Panc1 (cell line): ENCODE results near the gene GMDS. TPM values are rescaled to one million over a fixed set of nuclear protein-coding genes. Genes with fewer than 3 reads are reported as not detected.

Experiments used
- ATAC-seq: fragments of 200-7000 bp; cut with Tn5 transposase; 2 replicates; pipeline ENCODE4 v1.9.1; 2020; ENCODE audit warnings: mild to moderate bottlenecking, moderate library complexity
- BruUV-seq: library from RNA; stranded (reverse); fragments of 400-500 nt; replicated peaks from 2 replicates; lab custom pipeline; 2021; lab: Mats Ljungman, UMichigan
- CTCF ChIA-PET: fragments of 300-600 bp; sonication (Branson Sonifier 250); formaldehyde crosslinking; loops from one replicate; lab custom pipeline; 2022; ENCODE audit warnings: antibody characterized with exemption; lab: Charles Lee
- POLR2A ChIA-PET: fragments of 300-600 bp; sonication (Branson Sonifier 250); formaldehyde crosslinking; loops from one replicate; lab custom pipeline; 2022; ENCODE audit warnings: antibody characterized with exemption; lab: Charles Lee
- DNase-seq: peaks from one replicate; pipeline ENCODE4 v3.0.0-alpha.2; 2010; ENCODE audit warnings: low read depth, low spot score
- H3K27ac ChIP-seq: 2 replicates; pipeline ENCODE4 v1.5.1; 2011; ENCODE audit warnings: mild to moderate bottlenecking, low read length, inconsistent platforms
- H3K27me3 ChIP-seq: fragments of 200-500 bp; sonication (Bioruptor generic); 2 replicates; pipeline ENCODE4 v1.6.0; 2014; ENCODE audit warnings: low read length, inconsistent platforms; ENCODE audit not compliant: control insufficient read depth, insufficient read depth
- H3K36me3 ChIP-seq: fragments of 200-500 bp; sonication (Bioruptor generic); 2 replicates; pipeline ENCODE4 v1.5.1; 2014; ENCODE audit warnings: inconsistent platforms, mild to moderate bottlenecking, low read length, moderate library complexity; ENCODE audit not compliant: control insufficient read depth, insufficient read depth
- H3K4me1 ChIP-seq: 2 replicates; pipeline ENCODE4 v1.5.1; 2011; ENCODE audit warnings: inconsistent platforms, mild to moderate bottlenecking, low read length, moderate library complexity; ENCODE audit not compliant: control insufficient read depth, insufficient read depth
- H3K4me3 ChIP-seq, 2 experiments: 2 replicates each; pipeline ENCODE4 v1.5.1; 2011 to 2012; ENCODE audit warnings: low read depth in 2 of 2, low read length in 2 of 2, mild to moderate bottlenecking in 2 of 2, inconsistent platforms in 1 of 2, moderate library complexity in 1 of 2
- H3K9me3 ChIP-seq: fragments of 200-500 bp; sonication (Bioruptor generic); 2 replicates; pipeline ENCODE4 v1.5.1; 2014; ENCODE audit warnings: low read depth, mild to moderate bottlenecking, inconsistent platforms, low read length, moderate library complexity; ENCODE audit not compliant: control insufficient read depth, insufficient read depth
- POLR2AphosphoS5 ChIP-seq: IDR thresholded peaks from 2 replicates; pipeline ENCODE4 v1.6.1; 2012; ENCODE audit warnings: mild to moderate bottlenecking, low read depth, low read length, moderate library complexity
- SIN3A ChIP-seq: IDR thresholded peaks from 2 replicates; pipeline ENCODE4 v1.6.1; 2012; ENCODE audit warnings: low read depth, mild to moderate bottlenecking, low read length, moderate library complexity, borderline replicate concordance; ENCODE audit not compliant: insufficient read depth
- TCF7L2 ChIP-seq: IDR thresholded peaks from 2 replicates; pipeline ENCODE4 v1.6.1; 2011; ENCODE audit warnings: mild to moderate bottlenecking, low read depth, low read length, inconsistent platforms
- in situ Hi-C: cut with HindIII; loops from 2 replicates; pipeline ENCODE4 v1.10.0; 2016; ENCODE audit warnings: low sequenced_read_pairs, low pct_unique_long_range_greater_than_20kb
- intact Hi-C: fragments of 100-400 bp; cut with micrococcal nuclease; formaldehyde crosslinking; loops from one replicate; pipeline ENCODE4 v1.10.0; 2022; ENCODE audit not compliant: unreplicated experiment
- total RNA-seq: library from RNA; stranded (reverse); gene quantifications from one replicate; pipeline ENCODE4 v1.2.1, GENCODE V29; 2021; ENCODE audit not compliant: unreplicated experiment
- TF ChIP-seq, protein P1 (sequence below): fragments of 450-650 bp; IDR thresholded peaks from 2 replicates; pipeline ENCODE4 v1.5.1; 2017; ENCODE audit warnings: mild to moderate bottlenecking
- TF ChIP-seq, protein P2 (sequence below), 2 experiments: IDR thresholded peaks; 2 replicates each; pipeline ENCODE4 v1.6.1; 2011 to 2012; ENCODE audit warnings: low read depth in 2 of 2, control low read depth in 1 of 2, low read length in 1 of 2, mild to moderate bottlenecking in 1 of 2, moderate library complexity in 1 of 2; ENCODE audit not compliant: insufficient read depth in 1 of 2

GMDS gene
- total RNA-seq, 1 experiment from 2014 or later: 9.8 TPM

DNA sequence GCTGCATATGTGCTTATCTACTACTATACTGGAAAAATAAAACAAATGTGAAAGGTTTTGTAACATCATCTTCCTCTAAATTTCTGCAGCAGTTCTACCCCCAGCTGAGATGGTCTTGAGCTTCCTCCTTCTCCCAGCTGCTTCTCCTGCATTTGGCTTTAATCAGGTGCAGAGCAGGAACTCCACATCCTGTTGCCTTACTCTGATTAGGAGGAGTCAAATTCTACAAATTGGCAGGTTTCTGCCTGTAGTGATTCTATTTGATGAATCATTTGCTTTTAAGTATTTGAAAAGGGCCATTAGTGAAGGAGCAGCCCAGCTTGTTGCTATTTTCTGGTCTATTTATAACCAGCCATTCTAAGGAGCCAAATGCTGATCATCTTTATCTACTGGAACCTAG lies 224.5 kb downstream of the GMDS start:
- ChIA-PET POLR2A (no interaction called here), CTCF (no interaction called here)
- DNase-seq (no peak), ATAC-seq (no peak)
- H3K9me3 ChIP-seq: no peaks in the 10 kb centered on the region
- intact Hi-C loops (no loop called here), in situ Hi-C loops (no loop called here)
- H3K4me1 ChIP-seq: no peaks in the 10 kb centered on the region
- H3K36me3 ChIP-seq: no peaks in the 10 kb centered on the region
- BruUV-seq: no TSS peak
- H3K4me3 ChIP-seq: no peak overlapping the region
- no peaks in the 10 kb centered on the region for H3K27me3 ChIP-seq
- TF ChIP-seq TCF7L2 (no peak), POLR2AphosphoS5 (no peak), SIN3A (no peak)
- TF ChIP-seq, protein P1, sequence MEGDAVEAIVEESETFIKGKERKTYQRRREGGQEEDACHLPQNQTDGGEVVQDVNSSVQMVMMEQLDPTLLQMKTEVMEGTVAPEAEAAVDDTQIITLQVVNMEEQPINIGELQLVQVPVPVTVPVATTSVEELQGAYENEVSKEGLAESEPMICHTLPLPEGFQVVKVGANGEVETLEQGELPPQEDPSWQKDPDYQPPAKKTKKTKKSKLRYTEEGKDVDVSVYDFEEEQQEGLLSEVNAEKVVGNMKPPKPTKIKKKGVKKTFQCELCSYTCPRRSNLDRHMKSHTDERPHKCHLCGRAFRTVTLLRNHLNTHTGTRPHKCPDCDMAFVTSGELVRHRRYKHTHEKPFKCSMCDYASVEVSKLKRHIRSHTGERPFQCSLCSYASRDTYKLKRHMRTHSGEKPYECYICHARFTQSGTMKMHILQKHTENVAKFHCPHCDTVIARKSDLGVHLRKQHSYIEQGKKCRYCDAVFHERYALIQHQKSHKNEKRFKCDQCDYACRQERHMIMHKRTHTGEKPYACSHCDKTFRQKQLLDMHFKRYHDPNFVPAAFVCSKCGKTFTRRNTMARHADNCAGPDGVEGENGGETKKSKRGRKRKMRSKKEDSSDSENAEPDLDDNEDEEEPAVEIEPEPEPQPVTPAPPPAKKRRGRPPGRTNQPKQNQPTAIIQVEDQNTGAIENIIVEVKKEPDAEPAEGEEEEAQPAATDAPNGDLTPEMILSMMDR: no peak
- TF ChIP-seq, protein P2, sequence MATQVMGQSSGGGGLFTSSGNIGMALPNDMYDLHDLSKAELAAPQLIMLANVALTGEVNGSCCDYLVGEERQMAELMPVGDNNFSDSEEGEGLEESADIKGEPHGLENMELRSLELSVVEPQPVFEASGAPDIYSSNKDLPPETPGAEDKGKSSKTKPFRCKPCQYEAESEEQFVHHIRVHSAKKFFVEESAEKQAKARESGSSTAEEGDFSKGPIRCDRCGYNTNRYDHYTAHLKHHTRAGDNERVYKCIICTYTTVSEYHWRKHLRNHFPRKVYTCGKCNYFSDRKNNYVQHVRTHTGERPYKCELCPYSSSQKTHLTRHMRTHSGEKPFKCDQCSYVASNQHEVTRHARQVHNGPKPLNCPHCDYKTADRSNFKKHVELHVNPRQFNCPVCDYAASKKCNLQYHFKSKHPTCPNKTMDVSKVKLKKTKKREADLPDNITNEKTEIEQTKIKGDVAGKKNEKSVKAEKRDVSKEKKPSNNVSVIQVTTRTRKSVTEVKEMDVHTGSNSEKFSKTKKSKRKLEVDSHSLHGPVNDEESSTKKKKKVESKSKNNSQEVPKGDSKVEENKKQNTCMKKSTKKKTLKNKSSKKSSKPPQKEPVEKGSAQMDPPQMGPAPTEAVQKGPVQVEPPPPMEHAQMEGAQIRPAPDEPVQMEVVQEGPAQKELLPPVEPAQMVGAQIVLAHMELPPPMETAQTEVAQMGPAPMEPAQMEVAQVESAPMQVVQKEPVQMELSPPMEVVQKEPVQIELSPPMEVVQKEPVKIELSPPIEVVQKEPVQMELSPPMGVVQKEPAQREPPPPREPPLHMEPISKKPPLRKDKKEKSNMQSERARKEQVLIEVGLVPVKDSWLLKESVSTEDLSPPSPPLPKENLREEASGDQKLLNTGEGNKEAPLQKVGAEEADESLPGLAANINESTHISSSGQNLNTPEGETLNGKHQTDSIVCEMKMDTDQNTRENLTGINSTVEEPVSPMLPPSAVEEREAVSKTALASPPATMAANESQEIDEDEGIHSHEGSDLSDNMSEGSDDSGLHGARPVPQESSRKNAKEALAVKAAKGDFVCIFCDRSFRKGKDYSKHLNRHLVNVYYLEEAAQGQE (IDR thresholded peaks at IDR 0.05; ENCODE audit: insufficient read depth in 1 of 2, low read depth in 2 of 2, low read length in 1 of 2): no peak
- no peak overlapping the region for H3K27ac ChIP-seq

DNA sequence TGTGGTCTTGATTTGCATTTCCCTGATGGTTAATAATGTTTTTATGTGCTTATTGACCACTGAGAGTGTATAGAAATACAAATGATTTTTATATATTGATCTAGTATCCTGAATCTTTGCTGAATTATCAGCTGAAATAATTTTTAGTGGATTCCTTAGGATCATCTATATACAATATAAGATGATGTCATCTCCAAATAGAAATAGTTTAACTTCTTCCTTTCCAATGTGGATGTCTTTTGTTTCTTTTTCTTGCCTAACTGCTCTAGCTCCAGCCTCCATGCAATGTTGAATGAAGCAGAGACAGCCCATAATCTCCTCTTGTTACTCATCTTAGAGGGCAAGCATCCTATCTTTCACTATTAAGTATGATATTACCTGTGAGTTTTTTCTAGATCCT lies 226.4 kb downstream of the GMDS start:
- DNase-seq (no peak), ATAC-seq (no peak)
- intact Hi-C loops (no loop called here), in situ Hi-C loops (no loop called here)
- H3K4me1 ChIP-seq: no peaks in the 10 kb centered on the region
- POLR2A ChIA-PET: no interaction called here
- no peaks in the 10 kb centered on the region for H3K9me3 ChIP-seq
- BruUV-seq: no TSS peak
- no peak overlapping the region for H3K4me3 ChIP-seq
- CTCF ChIA-PET: no interaction called here
- H3K27ac ChIP-seq: no peak overlapping the region
- no peaks in the 10 kb centered on the region for H3K36me3 ChIP-seq
- H3K27me3 ChIP-seq: no peaks in the 10 kb centered on the region
- TF ChIP-seq POLR2AphosphoS5 (no peak), TCF7L2 (no peak)

DNA sequence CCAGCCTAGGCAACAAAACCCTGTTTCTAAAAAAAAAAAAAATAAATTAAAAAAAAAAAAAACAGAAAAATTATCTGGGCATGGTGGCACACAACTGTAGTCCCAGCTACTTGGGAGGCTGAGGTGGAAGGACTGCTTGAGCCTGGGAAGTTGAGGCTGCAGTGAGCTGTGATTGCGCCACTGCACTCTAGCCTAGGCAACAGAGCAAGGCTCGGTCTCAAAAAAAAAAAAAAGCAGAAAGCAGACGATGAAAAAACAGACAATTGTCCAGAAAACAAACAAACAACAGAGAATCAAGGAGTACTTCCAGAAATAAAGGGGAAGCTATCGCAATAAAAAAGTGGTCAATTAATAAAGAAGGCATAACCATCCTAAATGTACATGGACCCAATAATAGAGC lies 229.4 kb downstream of the GMDS start:
- Histone ChIP-seq H3K27me3 (no peaks in the 10 kb centered on the region), H3K9me3 (no peaks in the 10 kb centered on the region), H3K4me1 (no peaks in the 10 kb centered on the region), H3K36me3 (no peaks in the 10 kb centered on the region), H3K27ac (no peak overlapping the region), H3K4me3 (no peak overlapping the region)
- intact Hi-C loops: no loop called here
- POLR2A ChIA-PET: no interaction called here
- CTCF ChIA-PET: interaction anchor here (0.7 kb wide), 1 partner anchor 114 kb away, joined by 4 read pairs; no protein-coding TSS in a partner anchor
- no TSS peak for BruUV-seq
- ATAC-seq (no peak), DNase-seq (no peak)
- in situ Hi-C loops: no loop called here
- TF ChIP-seq, protein P1: no peak
- TF ChIP-seq, protein P2 (IDR thresholded peaks at IDR 0.05; ENCODE audit: insufficient read depth in 1 of 2, low read depth in 2 of 2, low read length in 1 of 2): no peak
- no peak for TF ChIP-seq SIN3A
- no peak for TF ChIP-seq POLR2AphosphoS5
- TF ChIP-seq TCF7L2: no peak
